Iris pigment epithelial cell (primary cell): Measurements from ENCODE around the gene TBC1D17.

Experiments used
- DNase-seq: peaks from one replicate; pipeline ENCODE4 v3.0.0-alpha.2; 2011; ENCODE audit warnings: low read depth

TBC1D17 gene

DNA sequence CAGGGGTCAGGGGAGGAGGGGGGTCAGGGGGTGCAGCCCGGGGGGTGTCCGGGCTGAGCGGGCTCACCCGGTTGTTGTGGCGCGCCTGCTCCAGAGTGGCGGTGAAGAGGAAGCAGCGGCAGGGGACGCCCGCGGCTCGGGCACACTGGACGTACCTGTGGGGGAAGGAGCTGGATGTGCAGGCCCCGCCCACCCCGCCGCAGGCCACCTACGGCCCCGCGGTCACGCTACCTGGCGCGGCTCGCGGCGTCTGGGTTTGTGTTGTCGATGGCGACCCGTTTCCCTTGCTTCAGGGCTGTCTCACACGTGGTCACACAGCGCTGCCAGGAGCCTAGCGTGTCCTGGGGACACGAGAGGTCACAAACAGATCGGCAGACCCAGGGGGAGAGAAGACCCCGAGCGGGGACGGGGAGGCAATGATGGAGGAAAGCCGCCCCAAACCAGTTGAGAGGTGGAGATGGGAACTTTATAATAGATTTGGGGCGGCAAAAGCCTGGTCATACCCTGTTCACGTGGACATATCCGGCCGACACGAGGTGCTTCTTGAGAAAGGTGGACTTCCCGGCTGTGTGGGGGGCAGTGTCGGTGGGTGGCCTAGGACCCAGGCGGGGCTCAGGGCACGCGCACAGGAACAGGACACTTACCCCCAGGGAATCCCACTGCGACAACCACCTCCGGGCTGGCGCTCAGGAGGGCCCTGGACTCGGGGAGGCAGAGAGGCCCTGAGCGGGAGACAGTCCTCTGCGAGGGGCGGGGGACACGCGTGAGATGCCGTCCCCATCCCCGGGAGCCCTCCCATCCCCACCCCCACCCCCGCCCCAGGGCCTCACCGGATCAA, 15.7 kb upstream of the TBC1D17 start:
- no peak for DNase-seq

DNA sequence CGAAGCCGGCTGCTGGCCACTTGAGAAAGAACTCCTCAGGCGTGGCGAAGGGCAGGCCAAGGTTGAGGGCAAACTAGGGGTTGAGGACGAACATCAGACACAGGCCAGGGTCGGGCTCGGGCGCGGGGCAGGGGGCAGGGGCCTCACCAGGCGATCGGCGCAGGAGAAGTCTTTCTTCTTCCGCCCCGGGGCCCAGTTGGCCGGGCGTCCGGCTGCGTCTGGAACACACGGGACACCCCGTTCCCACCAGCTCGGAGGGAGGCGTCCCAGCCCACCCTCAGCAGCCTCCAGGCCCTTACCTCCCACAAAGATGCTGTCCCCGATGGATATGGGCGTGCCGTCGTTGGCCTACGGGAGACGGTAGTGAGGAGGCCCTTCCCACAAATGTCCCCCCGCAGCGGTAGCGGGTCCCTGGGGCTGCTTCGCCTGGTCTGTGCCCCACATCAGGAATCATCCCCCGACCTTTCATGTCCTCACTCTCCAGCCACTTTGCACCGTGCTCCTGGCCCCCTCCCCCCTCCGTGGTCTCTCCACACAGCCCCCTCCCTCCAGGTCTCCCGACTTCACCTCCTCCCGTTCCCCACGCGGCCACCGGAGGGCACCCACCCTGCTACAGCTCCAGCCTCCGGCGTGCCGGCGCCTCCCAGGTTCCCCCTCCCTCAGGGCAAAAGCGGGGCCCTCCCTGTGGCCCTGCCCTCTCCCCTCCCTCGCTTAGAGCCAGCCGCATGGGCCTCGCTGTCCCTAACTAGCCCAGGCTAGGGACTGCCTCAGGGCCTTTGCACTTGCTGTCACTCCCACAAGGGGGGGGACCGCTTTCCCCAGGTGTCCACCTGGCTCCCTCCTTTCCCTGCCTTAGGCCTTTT, 14.9 kb upstream of the TBC1D17 start:
- no peak for DNase-seq

DNA sequence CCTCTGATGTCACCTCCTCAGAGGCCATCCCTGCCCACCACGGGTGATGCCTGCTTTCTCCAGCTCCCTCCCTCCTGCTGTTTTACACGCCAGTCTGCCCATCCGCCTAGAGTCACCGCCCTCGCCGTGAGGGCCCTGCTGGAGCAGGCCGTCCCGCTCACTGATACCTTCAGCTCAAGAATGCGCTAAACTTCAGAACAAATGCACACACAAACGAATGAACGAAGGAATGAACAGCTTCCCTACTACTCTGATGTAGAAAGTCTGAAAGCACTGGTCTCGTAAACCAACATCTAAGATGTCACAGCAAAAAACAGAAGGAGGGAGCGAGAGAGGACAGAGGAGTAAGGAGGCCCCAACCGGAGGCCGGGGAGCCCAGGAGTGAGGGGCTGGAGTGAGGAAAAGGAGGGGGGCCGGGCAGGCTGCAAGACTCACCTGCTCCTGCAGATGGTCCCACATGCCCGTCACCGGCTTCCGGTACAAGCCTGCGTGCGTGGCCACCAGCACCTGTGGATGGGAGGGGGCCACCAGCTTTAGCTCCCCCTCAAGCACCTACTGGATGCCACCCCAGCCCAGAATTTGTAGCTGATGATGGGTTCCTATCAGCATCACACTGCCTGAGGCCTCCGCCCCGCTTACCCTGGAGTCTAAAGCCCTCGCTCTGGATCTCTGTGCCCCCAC, 14.1 kb upstream of the TBC1D17 start:
- no peak for DNase-seq

DNA sequence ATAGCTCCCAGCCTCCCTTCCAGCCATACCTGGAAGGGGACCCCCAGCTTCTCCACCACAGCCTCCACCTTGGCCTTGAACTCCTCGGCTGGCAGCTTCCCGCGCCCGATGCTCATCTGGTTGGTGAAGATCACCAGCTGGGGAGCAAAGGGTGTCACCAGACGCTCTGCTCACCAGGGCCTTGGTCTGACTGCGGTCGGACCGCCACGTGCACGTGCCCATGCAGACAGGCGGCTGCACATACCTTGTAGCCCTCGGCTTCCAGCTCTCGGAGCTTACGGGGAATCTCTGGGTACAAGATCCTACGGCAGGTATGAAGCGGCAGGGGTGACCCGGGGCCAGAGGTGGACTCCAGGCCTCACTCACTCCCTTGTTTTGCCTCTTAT, 13.6 kb upstream of the TBC1D17 start:
- no peak for DNase-seq

DNA sequence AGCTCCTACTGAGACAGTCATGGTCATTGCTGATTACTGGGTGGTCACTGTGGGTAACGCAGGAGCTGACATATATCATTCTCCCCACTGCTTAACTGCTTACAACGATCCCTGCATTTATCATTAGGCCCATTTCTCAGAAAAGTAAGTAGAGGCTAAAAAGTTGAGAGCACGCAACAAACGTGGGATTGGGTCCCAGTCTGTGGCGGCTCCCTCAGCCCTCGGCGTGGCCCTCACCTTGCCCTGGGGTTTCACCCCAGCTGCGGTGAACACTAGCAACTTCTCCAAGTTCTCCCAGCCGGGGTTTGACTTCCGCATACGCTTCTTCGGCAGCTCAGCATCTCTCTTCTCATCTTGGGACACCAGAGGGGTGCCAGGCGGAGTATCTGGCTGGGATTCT, 12.6 kb upstream of the TBC1D17 start:
- DNase-seq: no peak

DNA sequence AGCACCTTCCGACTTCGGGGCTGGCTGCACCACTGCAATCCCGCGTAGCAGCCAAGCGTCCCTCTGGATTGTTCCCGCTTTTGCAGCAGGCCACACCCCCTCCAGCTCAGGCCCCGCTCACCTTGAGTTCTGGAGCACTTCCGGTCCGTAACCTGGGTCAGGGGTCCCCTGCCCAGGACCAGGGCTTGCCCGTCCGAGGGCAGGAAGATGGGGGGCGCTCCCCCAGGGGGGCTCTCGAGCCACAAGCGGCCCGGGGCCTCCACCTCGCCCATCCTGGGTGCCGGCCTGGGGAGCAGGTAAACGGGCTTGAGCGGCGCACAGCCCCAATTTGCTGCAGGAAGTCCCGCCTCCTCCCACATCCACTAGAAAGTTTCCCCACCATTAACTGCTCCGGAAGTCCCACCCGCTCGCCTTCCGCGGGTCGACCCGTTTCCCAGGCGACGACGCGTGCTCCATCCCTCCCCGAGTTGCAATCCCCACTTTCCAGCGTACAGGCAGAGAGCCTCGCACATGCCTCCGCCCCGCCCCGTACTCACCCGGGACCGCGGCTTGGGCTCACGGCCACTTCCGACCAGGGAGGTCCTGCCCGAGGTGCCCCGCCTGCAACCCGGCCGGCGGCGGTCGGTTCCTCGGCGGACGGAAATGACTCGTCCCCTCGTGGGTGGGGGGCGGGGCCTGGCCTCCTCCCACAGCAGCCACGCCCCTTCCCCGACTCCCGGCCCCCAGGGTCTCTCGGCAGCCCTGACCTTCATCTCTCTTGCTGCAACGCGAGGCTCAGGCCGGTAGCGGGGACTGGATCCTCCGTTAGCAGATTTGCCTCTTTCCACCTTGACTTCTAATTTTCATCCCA, 10.3 kb upstream of the TBC1D17 start, which contains the start of gene PNKP:
PNKP (minus strand) TSS at position 644 of the 850 bp plus-strand sequence; CDS start at position 272, 372 bp downstream.
- DNase-seq: peak; percentile 91

DNA sequence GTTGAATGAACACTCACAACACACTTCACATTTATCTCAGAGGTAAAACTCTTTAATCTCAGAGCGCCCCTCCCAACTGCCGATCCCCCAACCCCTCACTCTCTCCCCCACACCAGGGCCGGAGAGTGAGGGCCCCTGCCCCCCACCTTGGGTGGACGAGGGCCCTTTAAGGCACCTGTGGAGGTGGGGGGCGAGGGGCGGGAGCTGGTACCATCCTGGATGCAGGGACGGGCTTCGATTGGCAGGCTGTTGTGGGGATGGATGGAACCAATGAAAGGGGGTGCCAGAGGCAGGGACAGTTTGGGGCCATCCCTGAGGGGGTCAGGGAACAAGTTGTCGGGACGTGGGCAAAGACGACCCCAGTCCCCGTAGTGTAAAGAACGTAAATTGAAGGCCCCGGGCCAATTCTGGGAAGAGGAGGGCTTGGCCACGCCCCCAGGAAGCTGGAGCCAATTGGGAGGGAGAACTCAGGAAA, 8.5 kb upstream of the TBC1D17 start:
- no peak for DNase-seq

DNA sequence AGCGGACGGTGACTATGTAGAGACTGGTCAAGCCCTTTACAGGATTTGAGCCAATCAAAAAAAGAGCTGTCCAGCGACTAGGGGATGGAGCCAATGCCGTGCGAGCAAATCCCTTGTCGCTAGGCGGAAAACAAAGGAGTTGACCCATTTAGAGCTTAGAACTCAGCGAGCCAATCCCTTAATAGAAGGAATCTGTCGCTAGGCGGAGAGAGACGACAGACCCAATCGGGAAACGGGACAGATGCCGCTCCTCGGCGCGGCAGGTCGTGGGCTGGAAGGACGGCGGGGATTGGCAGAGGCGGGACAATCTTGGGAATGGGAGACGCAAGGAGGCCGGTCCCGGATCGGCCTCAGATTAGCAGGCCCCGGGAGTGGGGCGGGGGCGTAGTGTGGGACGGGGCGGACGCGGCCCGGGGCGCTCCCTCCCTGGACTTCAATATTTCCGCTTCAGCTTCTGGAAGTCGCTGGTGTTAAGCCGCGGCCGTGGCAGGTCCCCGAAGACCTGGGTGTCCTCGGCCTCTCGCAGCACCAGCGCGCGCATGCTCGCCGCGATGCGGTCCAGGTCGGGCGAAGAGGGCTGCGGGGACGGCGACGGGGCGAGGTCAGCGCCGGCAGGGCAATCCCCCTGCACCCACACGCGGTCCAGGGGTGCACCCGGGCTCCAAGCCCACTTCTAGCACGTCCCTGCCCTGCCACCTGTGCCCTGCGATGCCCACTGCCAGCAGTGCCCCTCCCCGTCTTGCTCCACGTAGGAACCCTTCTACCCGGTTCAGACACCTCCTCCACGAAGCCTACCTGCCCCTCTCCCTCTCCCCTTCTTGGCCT, 7.8 kb upstream of the TBC1D17 start:
- DNase-seq: peak; percentile 100

DNA sequence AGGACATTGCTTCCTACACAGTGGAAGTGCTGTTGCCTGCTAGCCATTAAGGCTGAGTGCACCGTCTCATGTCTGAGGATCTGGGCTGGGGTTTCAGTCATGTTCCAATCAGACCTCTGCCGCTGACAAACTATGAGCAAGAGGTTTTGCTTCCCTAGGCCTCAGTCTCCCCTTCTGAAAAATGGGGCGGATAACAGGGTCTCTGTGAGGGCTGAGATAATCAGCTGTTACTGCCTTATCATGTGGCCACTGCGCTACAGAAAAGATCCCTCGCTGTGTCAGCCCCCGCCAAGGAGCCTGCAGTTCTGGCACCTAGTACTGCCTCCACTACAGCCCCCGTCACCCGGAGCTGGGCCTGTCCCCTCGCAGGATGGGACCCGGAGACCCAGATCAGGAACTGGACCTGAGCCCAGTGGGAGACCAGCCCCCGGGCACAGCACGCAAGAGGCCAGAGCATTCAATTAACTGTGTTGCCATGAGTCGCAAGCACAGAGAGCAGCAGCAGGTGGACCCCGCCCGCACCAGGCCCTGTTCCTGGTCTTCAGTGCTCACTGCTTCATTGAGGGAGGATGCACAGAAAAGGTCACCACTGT, 7.1 kb upstream of the TBC1D17 start:
- DNase-seq: no peak

DNA sequence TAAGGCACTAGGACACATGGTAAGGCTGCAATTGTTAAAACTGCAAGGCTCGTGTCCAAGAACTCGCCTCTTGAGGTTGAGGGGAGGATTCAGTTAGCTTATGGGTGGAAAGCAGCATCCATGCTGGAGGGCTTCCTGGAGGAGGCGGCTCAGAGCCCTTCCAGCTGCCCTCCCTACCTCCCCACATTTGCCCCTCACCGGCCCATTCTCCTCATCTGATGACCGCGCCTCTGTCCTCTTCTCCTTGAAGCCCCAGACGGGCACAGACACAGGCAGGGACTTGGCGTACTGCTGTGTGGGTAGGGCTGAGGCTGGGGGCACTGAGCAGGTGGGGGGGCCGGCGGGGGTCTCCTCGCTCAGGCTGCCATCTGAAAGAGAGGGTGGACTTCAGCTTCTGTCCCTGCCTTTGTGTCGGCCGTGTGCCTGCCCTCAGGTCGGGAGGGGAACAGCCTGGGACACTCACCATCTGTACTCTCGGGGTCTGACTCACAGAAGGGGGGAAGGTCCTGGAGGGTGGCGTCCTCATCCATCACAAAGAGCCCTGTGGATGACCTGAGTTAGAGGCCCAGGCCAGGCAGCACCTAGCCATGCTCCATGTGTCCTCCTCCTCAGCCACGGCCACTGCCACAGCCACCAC, 6.0 kb upstream of the TBC1D17 start:
- DNase-seq: no peak

DNA sequence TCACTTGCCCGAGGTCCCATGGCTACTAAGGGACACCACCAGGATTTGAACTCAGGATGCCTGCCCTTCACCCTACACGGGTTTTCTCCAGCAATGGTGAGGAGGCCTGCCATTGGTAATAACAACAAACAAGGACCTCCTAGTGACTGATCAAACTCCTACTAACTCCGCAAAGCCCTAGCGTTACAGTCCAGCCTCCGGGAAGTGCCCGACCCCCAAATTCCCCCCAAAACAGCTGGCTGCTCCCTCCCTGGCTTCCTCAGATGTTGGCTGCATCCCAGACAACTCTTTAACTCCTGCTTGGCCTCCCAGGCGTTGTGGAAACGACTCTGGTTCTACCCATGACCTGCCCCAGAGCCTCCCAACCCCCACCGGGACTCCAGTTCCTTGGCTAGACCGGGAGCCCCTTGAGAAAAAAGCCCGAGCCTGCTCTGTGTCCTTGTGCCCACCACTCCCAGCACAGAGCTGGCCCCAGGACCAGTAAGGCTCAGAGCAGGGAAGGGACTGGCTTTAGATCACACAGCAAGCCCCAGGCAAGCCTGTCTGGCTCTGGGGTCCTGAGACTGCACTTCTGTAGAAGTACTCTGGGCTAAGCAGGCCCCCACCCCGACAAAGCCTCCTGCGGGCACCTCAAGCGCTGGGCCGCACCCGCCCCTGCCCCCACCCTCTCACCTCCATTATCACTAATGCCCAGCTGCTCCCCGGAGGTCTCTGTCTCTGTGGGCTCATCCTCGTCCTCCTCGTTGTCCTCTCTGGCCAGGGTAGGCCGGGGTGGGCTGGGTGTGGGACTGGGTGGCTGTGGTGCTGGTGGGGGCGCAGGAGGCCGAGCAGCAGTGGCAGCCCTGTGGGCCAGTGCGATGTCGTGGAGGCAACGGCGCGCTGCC, 5.0 kb upstream of the TBC1D17 start:
- no peak for DNase-seq

DNA sequence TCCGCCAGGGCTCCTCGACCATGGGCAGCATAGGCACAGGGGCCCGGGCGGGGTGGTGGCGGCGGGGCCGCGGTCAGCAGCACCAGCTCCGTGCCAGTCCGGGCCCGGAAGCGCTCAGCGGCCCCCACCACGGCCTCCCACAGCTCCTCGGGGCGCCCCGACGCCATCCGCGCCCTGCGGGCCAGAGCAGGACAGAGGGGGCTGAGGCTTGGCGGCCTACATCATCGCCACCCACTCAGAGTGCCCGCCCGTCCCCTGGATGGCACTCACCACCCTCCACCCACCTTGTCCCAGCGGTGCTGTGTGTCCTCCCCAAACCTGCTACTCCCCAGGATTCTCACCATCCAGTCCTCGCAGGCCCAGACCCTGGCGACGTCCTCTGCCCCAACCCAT, 4.4 kb upstream of the TBC1D17 start:
- DNase-seq: no peak

DNA sequence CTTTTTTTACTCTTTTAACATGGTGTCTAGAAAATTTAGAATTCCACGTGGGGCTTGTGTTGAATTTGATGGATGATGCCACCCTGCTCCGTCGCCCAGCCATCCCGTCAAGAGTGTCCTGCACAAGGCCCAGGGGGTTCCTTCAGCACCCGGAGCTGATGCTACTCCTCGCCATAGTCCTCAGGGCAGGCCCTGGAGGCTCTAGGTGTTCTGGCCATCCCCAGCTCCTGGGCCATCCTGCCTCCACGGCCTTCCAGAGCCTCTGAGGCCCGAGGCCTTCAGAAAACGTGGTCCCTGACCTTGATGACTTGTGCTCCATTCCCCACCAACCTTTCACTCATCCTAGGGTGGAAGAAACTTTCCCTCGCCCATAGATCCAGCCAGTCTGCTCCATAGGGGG, 3.7 kb upstream of the TBC1D17 start:
- DNase-seq: no peak

DNA sequence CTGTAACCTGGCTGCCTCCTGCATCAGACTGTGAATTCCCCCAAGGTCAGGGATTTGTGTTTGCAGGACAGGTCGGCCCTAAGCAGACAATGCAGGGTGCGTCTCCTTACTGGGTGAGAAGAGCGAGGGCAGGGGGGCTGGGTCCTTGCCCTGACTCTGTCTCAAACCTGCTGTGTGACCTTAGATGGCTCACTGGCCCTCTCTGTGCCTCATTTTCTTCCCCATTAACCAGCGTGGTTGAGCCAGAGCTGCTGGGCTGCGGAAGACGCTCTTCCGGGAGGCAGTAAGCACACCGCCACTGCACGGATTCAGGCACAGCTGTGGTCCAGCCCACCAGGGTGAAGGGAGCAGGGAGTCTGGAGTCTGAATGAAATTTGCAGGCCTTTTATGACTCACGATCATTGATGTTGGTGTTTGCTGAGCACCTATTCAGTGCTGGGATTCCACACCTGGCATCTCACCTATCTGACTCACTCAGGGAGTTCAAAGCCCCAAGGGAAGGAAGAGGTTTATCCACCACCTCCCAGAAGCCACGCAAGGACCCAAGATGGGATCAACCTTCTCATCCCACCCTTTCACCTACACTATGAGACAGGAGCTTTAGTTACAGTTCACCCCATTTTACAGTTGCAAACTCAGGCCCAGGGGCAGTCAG, 2.9 kb upstream of the TBC1D17 start:
- no peak for DNase-seq

DNA sequence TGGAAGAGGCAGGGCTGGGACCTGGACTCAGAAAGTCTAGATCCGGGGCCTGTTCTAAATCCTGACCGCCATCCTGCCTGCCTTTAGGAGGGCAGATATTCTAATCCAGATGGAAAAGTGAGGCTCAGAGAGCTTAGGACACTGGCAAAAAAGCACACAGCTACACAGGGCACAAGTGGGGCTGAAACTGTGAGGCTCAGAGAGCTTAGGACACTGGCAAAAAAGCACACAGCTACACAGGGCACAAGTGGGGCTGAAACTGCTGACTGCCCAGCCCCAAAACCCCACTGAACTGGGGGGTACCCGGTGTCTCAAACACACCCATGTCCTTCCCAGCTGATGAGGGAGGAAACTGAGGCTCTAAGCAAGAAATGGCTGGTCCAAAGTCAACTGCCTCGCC, 2.3 kb upstream of the TBC1D17 start:
- no peak for DNase-seq

DNA sequence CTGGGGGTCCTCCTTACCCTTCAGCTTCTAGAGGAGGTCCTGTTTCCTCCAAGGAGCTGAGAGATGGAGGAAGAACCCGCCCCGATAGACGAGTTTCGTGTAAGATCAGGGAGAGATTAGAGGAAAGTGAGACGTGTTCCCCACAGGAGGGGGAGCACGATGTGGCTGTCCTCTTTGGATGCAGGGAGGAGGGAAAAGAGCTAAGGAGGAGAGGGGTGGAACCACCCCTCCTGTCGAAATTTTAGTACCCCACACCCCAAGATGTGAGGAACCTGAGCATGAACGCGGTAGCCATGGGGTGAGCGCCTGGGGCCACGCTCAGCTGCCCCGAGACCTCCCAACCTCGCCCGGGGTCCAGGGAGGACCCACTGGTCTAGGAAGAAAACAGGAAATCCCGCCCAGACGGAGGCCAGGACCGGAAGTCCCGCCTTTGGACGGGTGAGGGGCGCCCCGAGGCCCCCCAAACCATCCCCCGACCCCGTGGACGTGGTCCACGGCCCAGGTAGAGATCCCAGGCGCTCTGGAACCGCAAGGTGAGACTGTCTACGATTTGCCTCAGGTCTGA, 1.6 kb upstream of the TBC1D17 start:
- DNase-seq: peak; percentile 39

DNA sequence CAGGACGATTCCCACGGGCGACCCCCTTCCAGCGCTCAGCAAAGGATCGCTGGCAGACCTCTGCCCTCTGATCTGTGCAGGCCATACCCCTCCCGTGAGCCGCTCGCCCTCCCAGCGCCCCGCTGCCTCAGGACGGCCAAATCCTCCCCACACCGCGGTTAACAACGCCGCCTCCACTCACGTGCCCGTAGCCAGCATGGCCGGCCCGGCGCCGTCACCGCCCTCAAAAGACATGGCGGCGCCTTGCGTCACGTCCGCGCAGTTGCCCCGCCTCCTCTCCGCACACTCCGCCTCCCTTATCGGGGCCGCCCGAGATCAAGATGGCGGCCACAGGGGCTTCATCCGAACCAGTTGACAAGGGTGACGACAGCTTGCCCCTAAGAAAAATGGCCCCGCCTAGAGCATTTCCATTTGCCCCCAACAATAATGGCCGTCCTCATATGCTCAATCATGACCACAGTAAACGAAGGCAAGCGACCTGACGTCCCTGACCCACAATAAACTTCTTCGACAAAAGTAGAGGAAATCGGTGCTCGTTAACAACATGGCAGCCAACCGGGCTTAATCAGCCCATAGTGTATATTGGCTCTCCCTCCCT, 981 bp upstream of the TBC1D17 start:
- DNase-seq: peak; percentile 99
